Stimulated activated CD8-positive, alpha-beta memory T cell treated with anti-CD3 and anti-CD28 coated beads, Interleukin-7, amount 100 ng/mL, for 24 hours (primary cell): ENCODE measurements around the gene SKIC2.
"Not testable (repeated sequence)": the region's sequence is repeated elsewhere in the genome, so short reads cannot be mapped to it uniquely, and the experiment has no call there.

Experiments used
- DNase-seq: peaks from one replicate; pipeline ENCODE4 v3.0.0-alpha.2; 2020; ENCODE audit warnings: low read depth

The SKIC2 gene

GRCh38 chr6:32004864-32005537, 46.0 kb downstream of the SKIC2 start:
- not testable (repeated sequence) for DNase-seq

GRCh38 chr6:32005538-32005880, 46.5 kb downstream of the SKIC2 start:
- not testable (repeated sequence) for DNase-seq

DNA sequence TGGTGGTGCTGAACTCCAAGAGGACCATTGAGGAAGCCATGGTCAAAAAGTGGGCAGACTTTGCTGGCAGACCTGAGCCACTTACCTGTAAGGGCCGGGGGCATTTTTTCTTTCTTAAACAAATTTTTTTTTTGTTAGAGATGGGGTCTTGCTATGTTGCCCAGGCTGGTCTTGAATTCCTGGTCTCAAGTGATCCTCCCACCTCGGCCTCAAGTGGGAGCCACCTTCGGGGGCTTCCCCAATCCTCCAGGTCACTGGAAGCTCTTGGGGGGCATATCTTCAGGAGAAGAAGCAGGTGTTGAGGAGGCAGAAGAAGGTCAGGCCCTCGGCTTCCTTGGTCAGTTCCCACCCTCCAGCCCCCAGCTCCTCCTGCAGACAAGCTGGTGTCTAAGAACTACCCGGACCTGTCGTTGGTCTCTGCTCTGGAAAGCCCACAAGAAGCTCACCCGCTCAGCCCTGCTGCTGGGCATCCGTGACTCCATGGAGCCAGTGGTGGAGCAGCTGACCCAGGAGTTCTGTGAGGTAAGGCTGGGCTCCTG, 47.1 kb downstream of the SKIC2 start:
- DNase-seq, result not testable (repeated sequence)

GRCh38 chr6:32007086-32007485, 48.1 kb downstream of the SKIC2 start:
- not testable (repeated sequence) for DNase-seq

GRCh38 chr6:32008037-32008436, 49.1 kb downstream of the SKIC2 start:
- DNase-seq, result not testable (repeated sequence)

GRCh38 chr6:32008616-32009015, 49.6 kb downstream of the SKIC2 start:
- DNase-seq, result not testable (repeated sequence)

- DNase-seq, result not testable (repeated sequence)
Measured at GRCh38 chr6:32009537-32009936, 50.6 kb downstream of the SKIC2 start.

- not testable (repeated sequence) for DNase-seq
Measured at GRCh38 chr6:32010856-32011530, 52.0 kb downstream of the SKIC2 start.

DNA sequence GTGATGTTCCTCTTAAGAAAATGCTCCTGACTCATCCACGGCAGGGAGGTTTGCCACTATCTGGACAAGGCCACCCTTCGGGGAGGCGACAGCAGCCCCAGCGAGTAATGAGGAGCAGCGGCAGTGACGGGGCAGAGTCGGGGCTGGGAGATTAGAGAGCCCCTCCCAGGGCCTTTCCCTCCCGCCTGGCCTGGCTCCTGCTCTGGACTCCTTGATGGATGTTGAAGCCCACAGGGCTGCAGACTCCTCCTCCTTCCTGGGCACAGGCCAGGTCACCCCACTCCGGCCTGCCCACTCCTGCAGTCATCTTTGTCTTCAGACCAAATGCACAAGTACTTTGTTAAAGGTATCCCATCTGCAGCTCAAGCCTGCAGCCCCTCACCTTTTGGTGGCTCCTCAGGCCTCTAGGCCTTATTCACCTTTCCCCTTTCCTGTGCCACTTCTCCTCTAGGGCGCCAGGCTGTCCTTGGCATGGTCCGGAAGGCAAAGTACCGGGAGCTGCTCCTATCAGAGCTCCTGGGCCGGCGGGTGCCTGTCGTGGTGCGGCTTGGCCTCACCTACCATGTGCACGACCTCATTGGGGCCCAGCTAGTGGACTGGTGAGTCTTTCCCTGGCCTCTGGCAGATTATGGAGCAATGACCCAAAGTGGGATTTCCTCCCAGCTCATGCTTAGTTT, 54.1 kb downstream of the SKIC2 start:
- not testable (repeated sequence) for DNase-seq

GRCh38 chr6:32013738-32014137, 54.8 kb downstream of the SKIC2 start:
- not testable (repeated sequence) for DNase-seq

GRCh38 chr6:32014547-32014946, 55.6 kb downstream of the SKIC2 start, which contains the start of gene C4B:
Gene C4B, plus strand, starts transcription at chr6:32014795. Its CDS starts 51 bp downstream, at chr6:32014846.
- DNase-seq, result not testable (repeated sequence)
